Osteoblast (primary cell): ENCODE measurements around the gene NUDT4. TPM values are rescaled to one million over a fixed set of nuclear protein-coding genes. Genes with fewer than 3 reads are reported as not detected.
"Not testable (repeated sequence)": the region's sequence is repeated elsewhere in the genome, so short reads cannot be mapped to it uniquely, and the experiment has no call there.

Experiments used
- DNase-seq: peaks from one replicate; pipeline ENCODE4 v3.0.0; 2011; ENCODE audit warnings: low spot score, mixed read lengths; ENCODE audit not compliant: insufficient read length; ENCODE audit errors: missing footprints
- H2AFZ ChIP-seq: 2 replicates; pipeline ENCODE4 v1.6.0; 2011; ENCODE audit warnings: mild to moderate bottlenecking, low read length
- H3K27ac ChIP-seq: 2 replicates; pipeline ENCODE4 v1.5.1; 2011; ENCODE audit warnings: mild to moderate bottlenecking, low read depth, low read length, moderate library complexity
- H3K27me3 ChIP-seq: 2 replicates; pipeline ENCODE4 v1.6.0; 2012; ENCODE audit warnings: mild to moderate bottlenecking, control low read depth, inconsistent platforms, low read length, moderate library complexity; ENCODE audit not compliant: insufficient read depth
- H3K36me3 ChIP-seq: 2 replicates; pipeline ENCODE4 v1.5.1; 2011; ENCODE audit warnings: mild to moderate bottlenecking, low read length, control low read depth, moderate library complexity; ENCODE audit not compliant: insufficient read depth
- H3K4me1 ChIP-seq: 2 replicates; pipeline ENCODE4 v1.5.1; 2011; ENCODE audit warnings: mild to moderate bottlenecking, low read length, control low read depth, moderate library complexity; ENCODE audit not compliant: insufficient read depth
- H3K4me2 ChIP-seq: 2 replicates; pipeline ENCODE4 v1.6.0; 2011; ENCODE audit warnings: mild to moderate bottlenecking, low read length; ENCODE audit not compliant: insufficient read depth
- H3K4me3 ChIP-seq: fragments of 200-600 bp; sonication (generic); 3 replicates; pipeline ENCODE4 v1.5.1; 2012; ENCODE audit warnings: mild to moderate bottlenecking, low read length, inconsistent platforms; ENCODE audit not compliant: insufficient read depth
- H3K79me2 ChIP-seq: 2 replicates; pipeline ENCODE4 v1.6.0; 2012; ENCODE audit warnings: mild to moderate bottlenecking, low read length, control low read depth, inconsistent platforms; ENCODE audit not compliant: insufficient read depth
- H3K9me3 ChIP-seq: 2 replicates; pipeline ENCODE4 v1.5.1; 2011; ENCODE audit warnings: low read depth, low read length, control low read depth
- H4K20me1 ChIP-seq: 2 replicates; pipeline ENCODE4 v1.6.0; 2012; ENCODE audit warnings: mild to moderate bottlenecking, low read length, control low read depth; ENCODE audit not compliant: insufficient read depth
- total RNA-seq: library from RNA; depleted of rRNA; stranded (reverse); fragments of >200 nt; gene quantifications from 2 replicates; pipeline ENCODE4 v1.2.3, GENCODE V29; 2012
- TF ChIP-seq, protein P1 (sequence below): IDR thresholded peaks from 2 replicates; pipeline ENCODE4 v1.5.1; 2011; ENCODE audit warnings: mild to moderate bottlenecking, low read depth, low read length, moderate library complexity; ENCODE audit errors: extremely low read depth

NUDT4 gene
- total RNA-seq, 1 donor, result 145 TPM

DNA sequence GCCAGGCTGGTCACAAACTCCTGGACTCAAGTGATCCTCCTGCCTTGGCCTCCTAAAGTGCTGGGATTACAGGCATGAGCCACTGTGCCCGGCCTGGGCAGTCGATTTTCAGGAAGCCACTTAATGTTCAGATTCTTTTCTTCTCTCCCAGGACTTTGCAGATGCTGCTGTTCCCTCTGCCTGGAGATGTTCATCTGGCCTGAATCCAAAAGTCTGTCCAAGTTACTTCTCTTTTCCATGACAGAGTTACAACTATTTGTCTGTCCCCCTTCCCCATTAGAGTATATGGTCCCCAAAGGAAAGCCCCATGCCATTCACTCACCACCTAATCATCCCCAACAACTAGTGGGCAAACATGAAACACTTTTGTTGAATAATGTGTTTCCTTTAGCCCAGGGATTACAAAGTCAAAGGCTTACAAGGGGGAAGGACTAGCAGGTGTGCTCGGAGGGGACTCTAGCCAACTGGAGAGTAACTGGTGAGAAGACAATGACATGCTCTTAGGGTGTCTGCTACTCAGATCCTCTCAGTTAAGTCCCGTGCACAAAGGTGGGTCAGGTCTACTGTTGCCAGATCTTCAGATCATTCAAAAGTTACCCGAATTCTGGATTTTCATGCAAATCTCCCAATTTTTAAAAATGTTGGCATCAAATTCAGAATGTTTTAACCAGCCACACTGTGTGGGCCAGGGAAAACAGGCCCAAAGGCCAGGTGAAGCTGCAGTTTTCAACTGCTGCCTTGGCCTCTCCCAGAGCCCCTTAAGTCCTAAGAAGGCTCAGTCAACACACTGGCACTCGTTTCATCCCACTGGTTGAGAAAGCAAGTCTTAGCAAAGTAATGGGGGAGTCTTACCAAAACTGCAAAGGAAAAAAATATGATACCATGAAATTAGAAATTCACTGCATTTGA, 29.6 kb downstream of the NUDT4 start:
- TF ChIP-seq, protein P1, sequence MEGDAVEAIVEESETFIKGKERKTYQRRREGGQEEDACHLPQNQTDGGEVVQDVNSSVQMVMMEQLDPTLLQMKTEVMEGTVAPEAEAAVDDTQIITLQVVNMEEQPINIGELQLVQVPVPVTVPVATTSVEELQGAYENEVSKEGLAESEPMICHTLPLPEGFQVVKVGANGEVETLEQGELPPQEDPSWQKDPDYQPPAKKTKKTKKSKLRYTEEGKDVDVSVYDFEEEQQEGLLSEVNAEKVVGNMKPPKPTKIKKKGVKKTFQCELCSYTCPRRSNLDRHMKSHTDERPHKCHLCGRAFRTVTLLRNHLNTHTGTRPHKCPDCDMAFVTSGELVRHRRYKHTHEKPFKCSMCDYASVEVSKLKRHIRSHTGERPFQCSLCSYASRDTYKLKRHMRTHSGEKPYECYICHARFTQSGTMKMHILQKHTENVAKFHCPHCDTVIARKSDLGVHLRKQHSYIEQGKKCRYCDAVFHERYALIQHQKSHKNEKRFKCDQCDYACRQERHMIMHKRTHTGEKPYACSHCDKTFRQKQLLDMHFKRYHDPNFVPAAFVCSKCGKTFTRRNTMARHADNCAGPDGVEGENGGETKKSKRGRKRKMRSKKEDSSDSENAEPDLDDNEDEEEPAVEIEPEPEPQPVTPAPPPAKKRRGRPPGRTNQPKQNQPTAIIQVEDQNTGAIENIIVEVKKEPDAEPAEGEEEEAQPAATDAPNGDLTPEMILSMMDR, result no peak
- peaks cover 35% of the 10 kb centered on the region for H3K36me3 ChIP-seq
- DNase-seq, result no peak
- no peak overlapping the region for H3K4me3 ChIP-seq
- H2AFZ ChIP-seq, result no peak overlapping the region
- H3K4me1 ChIP-seq, result peaks cover 10% of the 10 kb centered on the region
- H3K27ac ChIP-seq, result no peak overlapping the region
- no peaks in the 10 kb centered on the region for H4K20me1 ChIP-seq
- no peaks in the 10 kb centered on the region for H3K9me3 ChIP-seq
- peaks cover 32% of the 10 kb centered on the region for H3K79me2 ChIP-seq
- H3K4me2 ChIP-seq, result no peak overlapping the region
- H3K27me3 ChIP-seq, result no peaks in the 10 kb centered on the region

DNA sequence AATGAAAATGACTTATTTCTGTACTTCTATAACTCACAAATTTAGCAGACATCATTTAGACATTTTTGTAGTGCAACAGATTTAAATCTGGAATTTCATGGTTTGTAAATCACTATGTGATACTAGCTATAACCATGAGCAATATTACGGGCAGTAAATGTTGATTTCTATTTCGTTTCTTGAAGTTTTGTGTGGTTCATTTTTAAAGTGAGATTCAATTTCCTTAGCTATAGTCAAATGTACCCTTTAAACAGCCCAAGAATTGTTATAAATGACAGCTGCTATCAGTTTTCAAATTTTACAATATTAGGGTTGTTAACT, 30.2 kb downstream of the NUDT4 start:
- H3K4me3 ChIP-seq, result no peak overlapping the region
- H2AFZ ChIP-seq, result no peak overlapping the region
- H4K20me1 ChIP-seq, result no peaks in the 10 kb centered on the region
- no peak overlapping the region for H3K27ac ChIP-seq
- no peaks in the 10 kb centered on the region for H3K27me3 ChIP-seq
- peaks cover 10% of the 10 kb centered on the region for H3K4me1 ChIP-seq
- no peak for DNase-seq
- TF ChIP-seq, protein P1, result no peak
- H3K9me3 ChIP-seq, result no peaks in the 10 kb centered on the region
- H3K79me2 ChIP-seq, result peaks cover 33% of the 10 kb centered on the region
- H3K36me3 ChIP-seq, result peaks cover 29% of the 10 kb centered on the region
- no peak overlapping the region for H3K4me2 ChIP-seq

DNA sequence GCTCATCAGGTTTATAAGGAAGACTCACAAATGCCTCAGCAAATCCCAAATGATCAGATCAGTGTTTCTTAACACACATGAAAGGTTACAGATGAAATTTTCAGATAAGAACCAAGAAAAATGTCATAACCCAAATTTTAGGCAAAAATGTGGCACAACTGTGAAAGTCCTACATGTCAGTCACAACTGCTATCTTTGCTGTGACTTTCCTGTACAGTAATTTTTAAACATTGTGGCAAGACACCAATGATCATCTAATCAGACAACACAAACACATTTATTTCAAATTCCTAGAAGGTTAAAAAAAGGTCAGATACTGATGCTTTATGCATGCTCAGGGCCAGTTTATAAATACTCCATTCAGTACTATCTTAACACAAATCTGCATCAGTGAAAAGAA, 31.1 kb downstream of the NUDT4 start:
- Histone ChIP-seq H3K27me3 (no peaks in the 10 kb centered on the region), H2AFZ (no peak overlapping the region), H3K79me2 (peaks cover 42% of the 10 kb centered on the region), H3K36me3 (peaks cover 27% of the 10 kb centered on the region), H3K27ac (peak overlapping the region; percentile 7), H4K20me1 (no peaks in the 10 kb centered on the region), H3K4me1 (peaks cover 10% of the 10 kb centered on the region), H3K4me3 (no peak overlapping the region), H3K9me3 (no peaks in the 10 kb centered on the region), H3K4me2 (no peak overlapping the region)
- TF ChIP-seq, protein P1, result no peak
- DNase-seq, result no peak

DNA sequence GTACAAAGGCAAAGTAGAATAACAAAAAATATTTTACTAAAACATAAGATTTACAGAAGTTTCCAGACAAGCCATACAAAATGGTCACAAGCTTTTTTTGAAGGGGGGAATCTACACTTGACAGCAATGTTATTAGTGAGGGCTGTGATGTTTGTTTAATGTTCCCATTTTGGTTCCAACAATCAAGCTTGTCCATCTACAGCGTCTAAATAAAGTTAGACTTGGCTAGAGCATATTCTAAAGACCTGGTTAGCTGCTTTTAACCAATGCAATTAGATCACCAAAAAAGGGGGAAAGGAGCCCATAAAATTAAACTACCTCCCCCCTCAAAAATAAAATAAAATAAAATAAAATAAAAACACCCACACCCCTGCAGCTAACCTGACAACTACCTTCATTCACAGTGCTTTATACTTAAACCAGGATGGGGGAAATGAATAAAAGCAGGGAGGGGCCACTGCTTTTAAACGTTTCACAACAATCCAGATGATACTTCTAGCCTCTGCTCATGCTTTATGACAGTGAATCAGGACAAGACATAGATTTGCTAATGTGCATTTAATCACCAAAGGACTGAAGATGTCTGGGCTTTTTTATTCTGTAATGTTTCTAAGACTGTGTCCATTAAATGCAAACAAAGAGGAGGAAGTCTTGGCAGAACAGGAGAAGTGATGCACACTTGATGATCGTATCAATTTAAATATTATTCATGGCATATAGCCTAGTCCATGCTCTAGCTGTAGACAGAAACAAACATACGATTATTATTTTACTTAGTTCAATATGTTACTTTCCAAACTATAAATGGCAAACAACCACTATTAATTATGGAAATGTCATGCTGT, 31.8 kb downstream of the NUDT4 start:
- peaks cover 50% of the 10 kb centered on the region for H3K79me2 ChIP-seq
- not testable (repeated sequence) for H4K20me1 ChIP-seq, H2AFZ ChIP-seq, H3K27me3 ChIP-seq, DNase-seq, H3K9me3 ChIP-seq, H3K4me3 ChIP-seq, H3K4me2 ChIP-seq
- H3K27ac ChIP-seq, result peak overlapping the region; percentile 7
- H3K36me3 ChIP-seq, result peaks cover 20% of the 10 kb centered on the region
- H3K4me1 ChIP-seq, result peaks cover 10% of the 10 kb centered on the region

DNA sequence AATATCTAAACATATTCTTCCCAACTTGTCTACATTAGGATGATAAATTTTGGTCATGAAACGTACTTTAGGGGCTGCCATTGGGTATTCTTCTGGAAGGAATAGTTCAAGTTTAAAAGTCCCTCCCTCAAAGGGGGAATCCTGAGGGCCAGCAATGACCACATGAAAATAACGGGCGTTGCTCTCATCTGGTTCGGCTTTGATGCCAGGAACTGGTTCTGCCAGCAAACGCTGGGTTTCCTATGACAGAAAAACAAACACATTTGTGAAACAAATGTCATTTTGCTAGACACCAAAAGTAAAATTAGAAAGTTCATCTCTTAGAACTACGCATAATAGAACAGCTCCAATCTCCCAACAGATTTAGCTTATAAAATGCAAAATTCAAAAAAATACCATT, 33.3 kb downstream of the NUDT4 start:
- H3K4me3 ChIP-seq, H3K9me3 ChIP-seq, H2AFZ ChIP-seq, DNase-seq, H3K4me2 ChIP-seq, H3K27ac ChIP-seq, H4K20me1 ChIP-seq, H3K27me3 ChIP-seq: not testable (repeated sequence)
- peaks cover 18% of the 10 kb centered on the region for H3K36me3 ChIP-seq
- peaks cover 20% of the 10 kb centered on the region for H3K4me1 ChIP-seq
- peaks cover 64% of the 10 kb centered on the region for H3K79me2 ChIP-seq

DNA sequence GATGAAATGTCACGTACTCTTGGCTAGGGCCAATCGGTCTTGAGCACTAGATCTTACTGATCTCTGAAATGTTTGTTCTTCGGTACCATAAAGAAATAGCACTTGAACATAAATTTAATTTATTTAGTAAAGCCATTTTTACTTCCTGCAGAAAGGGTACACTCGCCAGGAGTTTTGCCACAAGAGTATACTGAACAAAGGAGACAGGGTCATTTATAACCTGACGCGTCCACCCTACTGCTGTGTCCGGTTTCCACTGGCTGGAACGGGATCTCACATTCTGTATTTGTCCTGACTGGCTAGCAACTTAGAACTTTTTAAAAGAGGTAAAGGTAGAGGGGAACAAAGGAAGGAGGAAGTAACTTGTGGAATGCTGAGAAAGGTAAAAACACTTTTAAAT, 34.7 kb downstream of the NUDT4 start:
- not testable (repeated sequence) for H3K27ac ChIP-seq, H3K9me3 ChIP-seq, H3K27me3 ChIP-seq, H2AFZ ChIP-seq, DNase-seq, H3K4me2 ChIP-seq, H4K20me1 ChIP-seq, H3K4me3 ChIP-seq
- peaks cover 30% of the 10 kb centered on the region for H3K4me1 ChIP-seq
- peaks cover 10% of the 10 kb centered on the region for H3K36me3 ChIP-seq
- peaks cover 72% of the 10 kb centered on the region for H3K79me2 ChIP-seq
